ENCODE results near the gene ITPR2. TPM values are rescaled to one million over a fixed set of nuclear protein-coding genes. Genes with fewer than 3 reads are reported as not detected.
"Not testable (repeated sequence)": the region's sequence is repeated elsewhere in the genome, so short reads cannot be mapped to it uniquely, and the experiment has no call there.

ITPR2 gene
- total RNA-seq, 1 donor from 2014 or later = 50.0 TPM

DNA sequence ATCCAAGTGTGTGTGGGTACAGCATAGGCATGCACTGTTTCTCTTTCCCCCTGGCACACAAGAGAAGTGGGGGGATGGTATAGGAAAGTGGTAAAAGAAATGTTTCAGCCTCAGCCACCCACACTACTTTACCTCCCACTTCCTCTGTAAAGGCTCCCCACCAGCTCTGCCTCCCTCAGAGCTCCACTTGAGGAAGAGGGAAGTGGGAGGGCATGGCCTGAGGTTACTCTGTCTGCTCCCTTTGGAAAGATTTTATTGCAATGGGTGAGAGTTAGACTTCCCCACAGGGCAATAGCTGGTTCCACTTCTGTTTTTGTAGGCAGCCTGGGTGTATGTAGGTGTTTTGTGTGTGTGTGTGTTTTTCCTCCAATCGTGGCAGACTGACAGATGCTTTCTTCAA is 492.3 kb downstream of the ITPR2 start:
- DNase-seq (ENCODE audit: low spot score) = peak; percentile 15

DNA sequence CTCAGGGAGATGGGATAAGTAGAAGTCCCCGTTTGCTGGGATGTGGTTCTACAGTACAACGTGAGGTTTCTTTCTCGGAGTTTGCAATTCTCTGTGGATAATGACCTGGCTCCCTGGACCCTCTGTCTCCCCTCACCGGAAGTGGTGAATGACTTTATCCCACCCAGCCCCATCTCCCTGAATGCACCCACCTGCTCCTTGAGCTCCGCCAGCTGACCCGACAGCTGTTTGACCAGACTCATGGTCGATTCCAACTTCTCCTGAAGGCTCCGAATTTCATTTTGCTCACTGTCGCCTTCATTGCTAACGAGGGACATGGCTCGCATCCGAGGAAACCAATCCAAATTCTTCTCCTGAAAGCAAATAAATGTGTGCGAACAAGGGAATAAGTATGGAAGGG is 493.0 kb downstream of the ITPR2 start:
- DNase-seq (ENCODE audit: low spot score) = no peak

DNA sequence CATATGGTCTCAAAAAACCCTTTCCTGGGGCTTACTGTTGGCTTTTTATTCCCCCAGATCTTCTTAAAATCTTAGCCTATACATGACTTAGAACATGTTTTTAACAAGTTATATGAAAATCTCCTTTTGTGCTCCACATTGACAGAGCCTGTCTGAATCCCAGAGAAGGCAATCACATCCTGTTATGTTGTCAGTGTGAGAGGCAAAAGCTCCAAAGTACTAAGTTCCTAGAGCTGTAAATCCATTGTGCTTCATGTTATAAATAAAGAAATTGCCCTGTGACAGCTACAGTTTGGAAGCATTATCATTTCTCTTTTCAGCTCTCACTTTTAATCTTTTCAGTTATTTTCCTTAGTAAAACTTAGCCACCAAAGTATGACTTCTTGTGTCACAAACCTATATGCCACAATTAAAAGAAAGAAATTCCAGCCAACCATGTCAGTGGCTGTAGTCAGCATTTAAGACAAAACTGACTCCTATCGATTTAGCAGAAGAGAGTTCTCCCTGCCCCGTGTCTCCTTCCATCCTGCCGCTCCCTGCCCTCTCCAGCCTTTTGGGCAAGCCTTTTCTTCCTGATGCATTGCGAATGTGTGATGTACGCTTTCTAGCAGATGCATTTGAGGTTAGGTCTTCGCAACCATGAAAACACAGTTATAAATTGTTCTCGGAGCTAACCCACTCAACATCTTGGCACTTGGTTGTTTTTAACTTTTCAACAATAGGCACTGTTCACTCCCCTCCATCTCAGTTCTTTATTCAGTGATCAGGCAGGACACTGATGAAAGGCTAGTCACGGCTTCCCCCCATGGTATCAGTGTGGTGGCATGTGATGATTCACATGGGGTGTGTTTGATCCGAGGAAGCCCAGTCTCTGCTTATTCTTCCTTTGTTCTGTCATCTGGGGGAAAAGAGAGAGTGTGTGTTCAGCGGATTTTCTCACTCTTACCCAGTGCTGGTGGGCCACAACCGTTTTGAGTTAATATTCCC is 494.1 kb downstream of the ITPR2 start:
- DNase-seq (ENCODE audit: low spot score) = no peak

DNA sequence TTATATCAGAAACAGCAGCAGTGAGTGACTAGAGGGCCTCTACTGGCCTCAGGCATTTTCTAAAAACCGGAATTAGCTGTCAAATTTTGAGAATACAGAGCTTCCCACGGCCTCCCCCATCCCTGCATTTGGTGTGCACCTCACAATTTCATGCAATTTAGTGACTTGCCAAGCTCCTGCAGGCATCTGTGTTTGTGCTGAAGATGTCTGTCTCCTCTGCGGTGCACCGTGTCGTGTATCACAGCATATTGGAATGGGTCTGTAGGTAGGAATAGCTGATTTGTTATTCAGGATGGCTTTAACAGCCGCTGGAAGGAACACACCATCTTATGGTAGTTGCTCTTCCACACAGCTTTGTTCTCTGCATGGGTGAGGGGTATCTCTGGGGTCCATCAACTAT is 497.3 kb downstream of the ITPR2 start:
- no peak for DNase-seq (ENCODE audit: low spot score)

DNA sequence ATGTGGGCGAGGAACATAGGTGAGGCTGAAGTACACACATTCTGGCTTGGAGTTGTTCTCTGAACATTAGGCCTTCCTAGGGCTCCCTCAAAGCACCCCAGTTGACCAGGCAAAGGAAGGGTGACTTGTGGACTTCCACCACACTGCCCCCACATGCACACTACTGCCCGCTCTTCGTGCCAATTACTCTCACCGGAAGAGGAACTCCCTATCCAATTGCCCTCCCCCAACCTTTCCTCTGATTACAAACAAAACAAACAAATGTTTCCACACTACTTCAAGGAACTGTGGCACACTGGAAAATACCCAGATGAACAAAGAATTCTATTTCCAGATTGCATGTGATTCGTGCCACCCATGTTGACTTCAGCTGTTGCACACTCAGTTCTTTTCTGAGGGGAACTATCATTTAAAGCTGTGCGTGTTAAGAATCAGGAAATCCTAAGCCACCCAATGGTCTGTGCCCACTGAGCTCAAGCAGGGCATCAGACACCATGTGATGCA is 498.3 kb downstream of the ITPR2 start:
- peak; percentile 28 for DNase-seq (ENCODE audit: low spot score)

DNA sequence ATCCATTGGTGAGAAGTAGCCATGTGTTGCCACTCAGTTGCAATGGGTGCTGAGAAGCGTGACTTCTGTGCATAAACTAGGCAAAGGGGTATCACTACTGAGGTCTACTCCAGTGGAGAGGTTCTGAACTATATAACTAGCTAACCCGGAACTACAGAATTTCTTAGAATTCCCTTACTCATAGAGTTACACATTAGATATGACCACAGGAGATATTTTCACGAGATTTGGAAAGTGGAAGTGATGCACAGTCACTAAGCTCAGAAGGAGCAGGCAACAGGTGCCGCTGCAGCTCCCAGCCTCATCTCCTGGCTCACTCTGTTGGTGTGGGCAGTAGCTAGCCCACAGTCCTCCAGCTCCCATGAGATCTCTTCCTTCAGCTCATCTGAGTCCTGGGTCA is 501.0 kb downstream of the ITPR2 start:
- DNase-seq (ENCODE audit: low spot score) = no peak

DNA sequence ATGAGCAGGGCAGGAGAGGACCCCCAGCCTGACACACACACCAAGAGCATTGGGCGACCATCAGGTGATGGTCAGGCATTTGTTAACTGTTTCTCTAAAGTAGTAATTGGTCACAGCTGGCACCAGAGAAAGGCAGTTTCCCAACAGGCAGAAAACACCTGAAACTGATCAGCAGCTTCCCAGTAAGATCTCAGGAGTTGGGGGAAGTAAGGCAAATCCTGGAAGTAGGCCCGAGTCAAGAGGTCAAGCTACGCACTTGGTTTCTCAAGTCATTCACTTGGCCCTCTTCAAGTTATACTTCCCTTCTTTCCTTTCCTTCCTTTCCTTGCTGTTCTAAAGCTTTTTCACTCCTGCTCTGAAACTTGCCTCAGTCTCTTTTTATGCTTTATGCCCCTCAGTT is 501.9 kb downstream of the ITPR2 start:
- no peak for DNase-seq (ENCODE audit: low spot score)

DNA sequence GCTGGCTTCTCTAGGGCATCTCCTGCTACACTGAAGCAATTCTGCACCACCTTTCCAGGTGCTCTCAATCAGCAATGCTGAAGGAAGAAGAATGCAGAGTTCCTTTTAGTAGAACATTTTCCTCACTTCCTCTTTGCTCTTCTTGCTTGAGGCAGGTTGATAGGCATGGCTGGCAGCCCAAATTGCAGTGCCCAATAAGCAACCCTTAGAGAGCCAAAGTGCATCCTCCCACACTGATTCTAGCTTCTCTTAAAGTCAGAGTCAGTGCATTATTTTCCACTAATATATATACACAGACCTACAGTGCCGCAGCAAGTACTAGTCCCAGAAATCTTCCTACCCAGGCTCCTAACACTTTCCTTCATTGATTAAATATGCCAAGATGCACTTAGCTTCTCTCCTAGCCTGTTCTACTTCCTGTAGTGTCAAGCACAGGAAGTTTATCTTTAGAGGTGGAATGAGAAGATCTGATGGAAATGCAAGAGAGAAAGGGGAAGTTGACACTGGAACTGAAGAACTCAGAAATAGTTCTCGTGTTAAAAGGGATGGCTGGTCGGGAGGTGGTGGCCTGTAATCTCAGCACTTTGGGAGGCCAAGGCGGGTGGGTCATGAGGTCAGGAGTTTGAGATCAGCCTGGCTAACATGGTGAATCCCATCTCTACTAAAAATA is 504.9 kb downstream of the ITPR2 start:
- DNase-seq (ENCODE audit: low spot score) = no peak

DNA sequence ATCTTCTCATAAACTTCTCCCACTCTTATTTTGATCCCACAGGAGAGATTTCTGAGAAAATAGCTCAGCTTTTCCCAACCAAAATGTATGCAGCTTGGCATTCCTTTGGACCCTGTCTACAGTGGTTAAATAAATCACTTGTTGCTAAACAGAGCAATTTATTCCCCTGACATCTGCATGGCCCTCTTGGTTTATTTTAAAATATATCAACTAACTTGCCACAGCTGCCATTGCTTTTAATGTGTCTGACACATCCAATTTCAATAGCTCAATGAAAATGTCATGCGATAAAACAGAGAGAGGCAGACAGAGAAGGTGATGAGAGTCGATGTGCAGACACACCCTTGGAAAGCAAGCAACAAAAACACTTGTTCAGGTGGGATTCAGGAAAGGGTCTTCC is 509.3 kb downstream of the ITPR2 start:
- no peak for DNase-seq (ENCODE audit: low spot score)

DNA sequence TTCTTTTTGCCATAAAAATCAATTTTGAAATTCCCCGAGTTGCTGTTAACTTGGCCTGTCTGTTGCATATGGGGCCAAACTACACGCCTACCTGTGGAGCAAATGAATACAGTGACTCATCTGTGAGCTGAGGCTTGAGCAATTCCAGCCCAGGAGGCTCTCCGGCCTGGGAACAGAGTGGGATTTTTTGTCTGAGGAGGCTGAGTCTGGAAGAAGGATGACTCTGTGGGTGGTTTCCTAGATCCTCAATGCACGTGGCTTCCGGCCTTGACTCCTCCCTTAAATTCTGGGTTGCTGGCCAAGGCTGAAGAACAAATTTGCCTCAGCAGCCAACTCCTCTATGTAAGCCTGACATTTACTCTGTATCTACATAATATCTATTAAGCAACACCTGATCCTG is 513.5 kb downstream of the ITPR2 start:
- peak; percentile 47 for DNase-seq (ENCODE audit: low spot score)

DNA sequence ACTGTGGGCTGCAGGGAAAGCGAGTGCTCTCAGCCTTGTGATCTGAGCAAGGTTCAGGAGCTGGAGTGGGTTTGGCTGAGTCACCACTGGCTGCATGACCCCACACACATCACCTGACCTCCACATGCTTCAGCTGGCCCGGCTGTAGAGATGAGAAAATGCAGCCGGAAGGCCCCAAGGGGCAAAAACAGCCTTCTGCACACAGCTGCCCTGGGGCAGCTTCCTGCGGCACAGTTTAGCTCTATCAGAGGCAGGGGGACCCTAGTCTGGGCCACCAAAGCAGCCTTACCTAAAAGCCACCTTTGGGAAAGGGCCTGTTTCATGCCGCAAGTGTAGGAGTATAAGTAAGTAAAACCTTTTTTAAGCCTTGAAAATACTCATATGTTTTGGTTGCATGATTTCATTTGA is 514.3 kb downstream of the ITPR2 start:
- DNase-seq (ENCODE audit: low spot score) = peak; percentile 63

DNA sequence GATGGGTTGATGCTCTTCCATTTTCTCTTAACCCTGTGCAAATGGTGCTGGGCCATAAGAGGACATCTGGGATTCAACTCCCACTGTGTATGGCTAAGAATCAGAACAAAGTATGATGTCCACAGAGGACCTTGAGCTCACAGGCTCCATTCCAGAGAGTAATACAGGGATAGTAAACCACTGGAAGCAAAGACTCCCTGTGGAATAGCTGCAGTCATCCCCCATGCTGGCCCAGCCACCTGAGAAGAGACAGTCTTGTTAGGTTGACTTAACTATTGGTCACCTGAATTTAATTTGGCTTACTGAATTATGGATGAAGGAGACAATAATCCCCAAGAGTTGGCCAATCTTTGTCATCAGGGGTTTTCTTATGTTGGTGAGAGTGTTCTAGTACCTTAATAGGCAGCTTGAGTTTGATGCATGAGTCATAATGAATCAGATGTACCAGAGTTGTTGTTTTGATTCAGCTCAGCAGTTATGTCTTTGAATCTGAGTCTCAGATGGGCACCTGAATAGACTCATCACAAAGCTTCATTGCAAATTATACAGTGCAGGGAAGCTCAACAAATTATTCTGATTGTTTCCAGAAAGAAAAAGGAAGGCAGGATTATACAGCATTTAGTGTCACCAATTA is 514.9 kb downstream of the ITPR2 start:
- no peak for DNase-seq (ENCODE audit: low spot score)

DNA sequence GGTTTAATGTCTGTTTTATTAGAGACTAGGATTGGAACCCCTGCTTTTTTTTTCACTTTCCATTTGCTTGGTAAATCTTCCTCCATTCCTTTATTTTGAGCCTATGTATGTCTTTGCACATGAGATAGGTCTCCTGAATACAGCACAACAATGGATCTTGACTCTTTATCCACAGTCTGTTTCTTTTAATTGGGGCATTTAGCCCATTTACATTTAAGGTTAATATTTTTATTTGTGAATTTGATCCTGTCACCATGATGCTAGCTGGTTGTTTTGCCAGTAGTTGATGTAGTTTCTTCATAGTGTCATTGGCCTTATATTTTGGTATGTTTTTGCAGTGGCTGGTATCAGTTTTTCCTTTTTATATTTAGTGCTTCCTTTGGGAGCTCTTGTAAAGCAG is 518.9 kb downstream of the ITPR2 start:
- DNase-seq (ENCODE audit: low spot score) = not testable (repeated sequence)

DNA sequence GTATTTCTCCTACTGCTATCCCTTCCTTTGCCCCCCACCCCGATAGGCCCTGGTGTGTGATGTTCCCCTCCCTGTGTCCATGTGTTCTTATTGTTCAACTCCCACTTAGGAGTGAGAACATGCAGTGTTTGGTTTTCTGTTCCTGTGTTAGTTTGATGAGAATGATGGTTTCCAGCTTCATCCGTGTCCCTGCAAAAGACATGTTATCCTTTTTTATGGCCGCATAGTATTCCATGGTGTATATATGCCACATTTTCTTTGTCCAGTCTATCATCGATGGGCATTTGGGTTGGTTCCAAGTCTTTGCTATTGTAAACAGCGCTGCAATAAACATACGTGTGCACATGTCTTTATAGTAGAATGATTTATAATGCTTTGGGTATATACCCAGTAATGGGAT is 522.5 kb downstream of the ITPR2 start:
- not testable (repeated sequence) for DNase-seq (ENCODE audit: low spot score)

DNA sequence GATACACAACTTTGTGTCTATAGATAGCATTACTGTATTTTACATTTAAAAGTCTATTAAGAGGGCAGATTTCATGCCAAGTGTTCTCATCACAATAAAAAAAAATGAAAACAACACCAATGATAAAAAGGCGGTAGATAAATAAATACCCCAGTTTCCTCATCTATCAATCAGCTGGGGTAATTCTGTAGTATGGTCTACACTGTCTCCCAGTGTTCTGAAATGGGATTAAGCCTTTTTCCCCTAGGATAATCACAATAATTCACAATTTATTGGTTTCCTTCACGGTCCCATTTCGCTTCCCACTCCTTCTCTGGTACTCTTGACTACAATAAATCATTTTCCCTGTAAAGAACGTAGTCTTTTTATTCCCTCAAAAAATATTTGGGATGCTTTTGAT is 523.4 kb downstream of the ITPR2 start:
- no peak for DNase-seq (ENCODE audit: low spot score)

DNA sequence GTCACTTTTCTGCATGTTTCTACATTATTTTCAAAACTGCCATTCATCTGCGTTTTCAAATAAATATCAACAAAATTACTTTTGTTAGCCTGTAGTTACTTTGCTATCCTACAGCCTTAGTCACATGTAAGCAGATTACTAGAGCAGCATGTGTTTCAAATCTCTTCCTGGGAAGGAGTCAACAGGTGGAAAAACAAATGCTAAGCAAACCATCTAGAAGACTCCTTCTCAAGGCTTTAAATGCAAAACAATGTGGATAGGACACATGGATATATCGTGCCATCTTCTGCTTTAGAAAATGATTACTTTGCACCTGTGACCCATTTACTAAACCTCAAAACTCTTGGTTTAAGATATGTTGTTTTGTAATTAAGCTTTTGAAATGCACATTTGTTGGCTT is 528.7 kb downstream of the ITPR2 start:
- no peak for DNase-seq (ENCODE audit: low spot score)

DNA sequence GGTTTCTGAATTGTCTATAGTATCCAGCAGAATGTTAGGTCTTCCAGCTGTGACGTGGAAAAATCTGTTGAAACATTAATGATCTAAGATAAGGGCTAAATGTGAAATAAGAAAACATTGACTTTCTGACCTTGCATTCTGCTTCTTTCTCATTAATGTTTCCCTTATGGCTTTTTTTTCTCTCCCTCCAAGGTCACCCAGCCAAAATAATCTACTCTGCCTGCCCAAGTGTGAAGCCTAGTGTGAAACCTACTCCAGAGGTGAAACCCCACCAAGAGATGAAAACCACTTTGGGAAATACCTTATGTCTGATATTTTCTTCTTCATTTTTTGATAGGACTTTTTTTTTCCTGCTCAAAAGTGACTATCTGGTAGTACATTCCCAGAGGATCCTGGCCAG is 529.6 kb downstream of the ITPR2 start:
- DNase-seq (ENCODE audit: low spot score) = no peak

DNA sequence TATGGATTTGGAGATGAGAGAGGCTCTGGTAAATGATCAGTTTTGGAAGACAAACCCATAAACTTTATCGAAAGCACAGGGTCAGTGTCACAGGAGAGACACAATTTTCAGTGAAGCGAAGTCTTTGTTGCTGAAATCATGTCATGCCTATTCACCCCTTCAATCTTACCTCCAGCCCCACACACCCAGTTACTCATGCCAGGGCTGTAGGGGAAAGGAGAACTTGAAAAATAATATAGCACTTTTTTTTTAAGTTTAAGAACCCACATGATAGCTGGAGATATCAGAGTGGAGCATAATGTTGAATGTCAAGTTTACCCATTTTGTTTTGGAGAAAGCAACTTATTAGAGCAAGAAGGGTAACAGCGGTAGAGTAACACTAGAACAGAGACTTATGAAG is 530.2 kb downstream of the ITPR2 start:
- DNase-seq (ENCODE audit: low spot score) = no peak

DNA sequence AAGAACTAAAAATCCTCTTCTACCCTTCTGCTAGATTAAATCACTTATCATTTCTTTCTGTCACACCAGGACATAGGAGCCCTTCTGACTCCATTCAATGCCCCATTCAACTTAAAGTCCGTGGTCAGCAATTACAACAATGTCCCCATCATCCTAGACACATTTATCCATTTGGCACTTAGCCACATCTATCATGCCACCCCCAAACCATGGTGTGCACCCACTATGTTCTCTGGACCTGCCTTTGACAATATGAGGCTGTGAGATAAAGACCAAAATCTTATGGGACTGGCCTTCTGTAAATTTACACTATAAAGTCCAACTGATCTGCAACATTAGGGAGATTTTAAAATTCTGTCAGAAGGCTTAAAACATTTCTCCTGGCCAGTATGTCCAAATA is 533.2 kb downstream of the ITPR2 start:
- DNase-seq (ENCODE audit: low spot score) = no peak

DNA sequence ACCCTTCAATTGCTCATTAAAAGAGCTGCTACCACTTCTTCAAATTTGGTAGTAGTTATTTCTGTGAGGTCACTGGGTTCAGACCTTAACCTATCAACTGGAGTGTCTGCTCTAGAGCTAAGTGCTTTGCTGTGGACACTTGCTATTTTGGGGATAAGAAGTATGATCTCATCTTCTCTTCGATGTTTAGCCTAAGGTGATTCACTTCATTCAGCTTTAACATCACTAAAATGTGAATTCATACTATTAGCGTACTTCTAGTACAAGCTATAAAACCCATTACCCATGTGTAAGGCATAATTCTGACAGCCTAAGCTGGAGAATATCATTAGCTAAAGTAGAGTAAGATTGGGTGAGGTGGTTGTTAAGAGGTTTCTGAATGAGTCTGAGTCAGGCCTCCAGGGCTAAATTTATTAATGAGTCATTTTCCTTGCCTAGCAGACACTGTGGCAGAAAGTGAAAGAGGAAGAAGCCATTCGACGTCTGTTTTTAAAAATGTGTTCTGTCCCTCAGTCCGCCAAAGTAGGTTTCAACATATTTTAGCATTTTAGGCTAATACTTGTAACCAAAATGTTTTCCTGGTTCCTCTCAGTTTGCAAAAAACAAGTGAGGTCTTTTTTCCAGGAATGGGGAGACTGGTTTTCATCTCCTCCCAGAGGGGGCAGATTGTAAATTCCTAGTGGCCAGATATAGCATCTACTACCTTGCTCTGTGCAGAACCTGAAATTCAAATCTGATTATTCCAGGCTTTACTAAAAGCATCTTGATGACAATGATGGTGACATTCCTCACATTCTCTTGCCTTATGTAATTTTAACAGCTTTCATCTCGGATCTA is 534.0 kb downstream of the ITPR2 start:
- no peak for DNase-seq (ENCODE audit: low spot score)

DNA sequence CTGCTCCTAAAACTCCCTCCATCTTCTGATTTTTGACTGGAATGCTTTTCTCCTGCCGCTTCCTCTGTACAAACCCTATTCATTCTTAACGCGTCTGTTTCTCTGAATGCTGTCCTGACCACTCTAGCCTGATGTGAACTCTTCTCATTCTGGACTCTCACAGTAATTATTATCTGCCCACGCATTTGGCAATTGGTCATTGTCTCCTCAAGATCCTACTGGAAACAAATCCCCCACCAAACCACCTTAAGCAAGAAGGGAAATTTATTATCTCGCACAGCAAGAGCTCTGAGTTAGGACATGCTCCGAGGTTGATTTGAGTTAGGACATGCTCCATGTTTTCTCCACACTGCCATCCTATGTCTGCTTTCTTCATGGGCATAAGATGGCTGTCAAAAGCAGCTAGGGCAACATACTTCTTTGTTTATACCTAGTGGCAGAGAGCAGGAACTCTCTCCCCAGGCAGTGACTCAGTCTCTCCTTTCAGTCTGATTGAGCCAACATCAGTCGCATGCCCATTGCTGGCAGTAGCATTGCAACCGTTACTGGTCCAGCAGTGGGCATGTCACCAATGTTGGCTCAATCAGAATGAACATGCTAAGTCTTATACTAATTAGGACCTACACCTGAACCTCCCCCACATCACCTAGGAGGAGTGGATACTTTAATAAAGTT is 535.5 kb downstream of the ITPR2 start:
- no peak for DNase-seq (ENCODE audit: low spot score)
